Esophagus (tissue), 2 donors: ENCODE results near the gene IQCE. TPM values are rescaled to one million over a fixed set of nuclear protein-coding genes. Genes with fewer than 3 reads are reported as not detected.

ENCODE experiments used
- H3K27ac ChIP-seq, 2 donors: one replicate each; pipeline ENCODE4 v1.5.1; 2013; ENCODE audit warnings: low read depth in 2 of 2, mild to moderate bottlenecking in 2 of 2, inconsistent platforms in 1 of 2, low read length in 1 of 2, moderate library complexity in 1 of 2
- H3K27me3 ChIP-seq, 2 donors: one replicate each; pipeline ENCODE4 v1.6.1; 2013; ENCODE audit warnings: low read length in 2 of 2, control low read depth in 1 of 2, mild to moderate bottlenecking in 1 of 2; ENCODE audit not compliant: insufficient read depth in 2 of 2, control insufficient read depth in 1 of 2
- H3K36me3 ChIP-seq, 2 donors: one replicate each; pipeline ENCODE4 v1.6.1; 2013; ENCODE audit warnings: low read length in 1 of 2; ENCODE audit not compliant: control insufficient read depth in 2 of 2, insufficient read depth in 2 of 2
- H3K4me1 ChIP-seq, 2 donors: one replicate each; pipeline ENCODE4 v1.6.1; 2013; ENCODE audit warnings: low read length in 1 of 2; ENCODE audit not compliant: control insufficient read depth in 2 of 2, insufficient read depth in 2 of 2
- H3K4me3 ChIP-seq, 2 donors: one replicate each; pipeline ENCODE4 v1.5.1; 2013; ENCODE audit warnings: low read length in 2 of 2, mild to moderate bottlenecking in 2 of 2, low read depth in 1 of 2, moderate library complexity in 1 of 2
- H3K9me3 ChIP-seq, 2 donors: one replicate each; pipeline ENCODE4 v1.6.1; 2013; ENCODE audit warnings: mild to moderate bottlenecking in 2 of 2, low read depth in 1 of 2, low read length in 1 of 2, moderate library complexity in 1 of 2; ENCODE audit not compliant: control insufficient read depth in 2 of 2, insufficient read depth in 1 of 2
- WGBS, 2 donors: extraction: QIAGEN DNeasy Blood & Tissue Kit; methylation state at CpG; one replicate each; pipeline ENCODE4 v1.1.7; 2013; 5-methylcytosine and 5-hydroxymethylcytosine counted together
- polyA plus RNA-seq, 2 donors: library from polyadenylated mRNA; stranded (reverse); fragments of 200-250 nt; gene quantifications; one replicate each; pipeline ENCODE4 v1.2.3, GENCODE V29; 2013
- donor health status: healthy with polysubstance abuse.
- donor health status: Bipolar disorder and iron deficiency.

IQCE gene
- polyA plus RNA-seq, 2 donors, result 2.4 to 3.4 TPM

- Histone ChIP-seq H3K9me3 (no peaks in the 10 kb centered on the region), H3K4me1 (peaks cover 8 to 31% of the 10 kb centered on the region in 2 donors), H3K27me3 (no peaks in the 10 kb centered on the region), H3K36me3 (peaks cover 0 to 7% of the 10 kb centered on the region in 2 donors), H3K27ac (peak overlapping the region in 1 of 2 donors; percentile 24), H3K4me3 (peak overlapping the region; percentile 53 to 69)
- 14 to 15% methylated on average over 12 of the region's 12 CpGs for WGBS, 2 donors
Measured at GRCh38 chr7:2520761-2521290, 38.0 kb upstream of the IQCE start.

DNA sequence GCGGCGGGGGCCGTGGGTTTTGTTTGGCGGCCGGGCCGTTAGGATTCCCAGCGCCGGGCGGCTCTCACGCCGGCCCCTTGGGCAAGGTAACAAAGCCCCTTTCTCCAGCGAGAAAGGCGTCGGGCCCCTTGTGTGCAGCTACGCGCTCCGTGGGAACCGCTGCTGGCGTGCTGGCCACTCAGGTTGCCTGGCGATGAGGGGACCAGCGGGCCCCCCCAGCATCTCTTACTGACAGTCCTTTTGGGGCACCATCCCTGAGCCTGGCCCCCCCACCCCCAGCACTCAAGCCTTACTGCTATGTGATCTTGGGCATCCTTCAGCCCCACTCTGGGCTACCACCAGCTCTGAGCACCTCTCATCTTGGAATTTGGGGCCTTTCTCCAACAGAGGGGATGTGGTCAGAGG is 37.4 kb upstream of the IQCE start:
- no peaks in the 10 kb centered on the region for H3K27me3 ChIP-seq

DNA sequence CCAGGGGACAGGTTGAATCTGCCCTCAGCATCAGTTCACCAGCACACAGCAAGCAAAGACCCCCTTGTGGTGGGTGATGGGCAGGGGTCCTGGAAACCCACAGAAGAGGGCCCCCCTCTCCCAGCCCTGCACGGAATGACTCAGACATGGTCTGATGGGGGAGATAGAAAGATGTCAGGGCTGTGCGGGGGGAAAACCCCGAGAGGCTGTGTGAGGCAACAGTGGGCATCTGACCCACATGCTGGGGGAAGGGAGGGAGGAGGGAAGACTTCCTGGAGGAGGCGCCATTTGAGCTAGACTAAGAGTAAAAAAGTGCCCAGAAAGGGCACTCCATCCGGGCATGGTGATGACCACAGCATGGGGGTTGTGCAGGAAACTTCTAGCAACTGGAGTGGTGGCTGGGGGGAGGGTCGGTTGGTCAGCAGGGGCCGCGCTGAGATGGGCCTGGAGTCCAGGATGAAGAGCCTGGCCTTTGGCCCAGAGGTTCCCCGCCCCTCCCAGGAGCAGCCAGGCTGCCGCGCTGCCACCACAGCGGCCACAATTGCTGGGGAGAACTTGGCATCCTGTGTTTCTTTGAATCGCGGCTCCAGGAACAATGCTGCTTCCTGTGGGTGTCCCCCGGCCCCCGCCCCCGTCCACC is 36.7 kb upstream of the IQCE start:
- Histone ChIP-seq H3K27me3 (no peaks in the 10 kb centered on the region), H3K4me3 (peak overlapping the region; percentile 53 to 69), H3K9me3 (no peaks in the 10 kb centered on the region), H3K27ac (peak overlapping the region; percentile 26 to 39), H3K36me3 (peaks cover 0 to 8% of the 10 kb centered on the region in 2 donors), H3K4me1 (peaks cover 8 to 32% of the 10 kb centered on the region in 2 donors)
- WGBS, 2 donors, result 17 to 18% methylated on average over 17 of the region's 17 CpGs

More for the DNA sequence above, 37.4 kb upstream of the IQCE start:
- H3K4me1 ChIP-seq, result peaks cover 8 to 31% of the 10 kb centered on the region in 2 donors
- peak overlapping the region; percentile 53 to 69 for H3K4me3 ChIP-seq
- WGBS, 2 donors, result 8 to 15% methylated on average over 19 to 21 of the region's 21 CpGs
- H3K9me3 ChIP-seq, result no peaks in the 10 kb centered on the region
- H3K27ac ChIP-seq, result peak overlapping the region in 1 of 2 donors; percentile 26
- H3K36me3 ChIP-seq, result peaks cover 0 to 8% of the 10 kb centered on the region in 2 donors

GRCh38 chr7:2522780-2523433 is 35.9 kb upstream of the IQCE start:
- Histone ChIP-seq H3K27me3 (no peaks in the 10 kb centered on the region), H3K4me1 (peaks cover 8 to 38% of the 10 kb centered on the region in 2 donors), H3K9me3 (no peaks in the 10 kb centered on the region), H3K4me3 (peak overlapping the region in 1 of 2 donors; percentile 31), H3K36me3 (peaks cover 0 to 13% of the 10 kb centered on the region in 2 donors), H3K27ac (peak overlapping the region; percentile 26 to 68)
- WGBS, 2 donors, result 22 to 25% methylated on average over 19 of the region's 19 CpGs

GRCh38 chr7:2523461-2523936 is 35.3 kb upstream of the IQCE start:
- Histone ChIP-seq H3K27me3 (no peaks in the 10 kb centered on the region), H3K36me3 (peaks cover 0 to 13% of the 10 kb centered on the region in 2 donors), H3K9me3 (no peaks in the 10 kb centered on the region), H3K27ac (peak overlapping the region; percentile 85 to 86), H3K4me1 (peaks cover 8 to 41% of the 10 kb centered on the region in 2 donors), H3K4me3 (peak overlapping the region in 1 of 2 donors; percentile 18)
- WGBS, 2 donors, result 24 to 25% methylated on average over 22 of the region's 22 CpGs

DNA sequence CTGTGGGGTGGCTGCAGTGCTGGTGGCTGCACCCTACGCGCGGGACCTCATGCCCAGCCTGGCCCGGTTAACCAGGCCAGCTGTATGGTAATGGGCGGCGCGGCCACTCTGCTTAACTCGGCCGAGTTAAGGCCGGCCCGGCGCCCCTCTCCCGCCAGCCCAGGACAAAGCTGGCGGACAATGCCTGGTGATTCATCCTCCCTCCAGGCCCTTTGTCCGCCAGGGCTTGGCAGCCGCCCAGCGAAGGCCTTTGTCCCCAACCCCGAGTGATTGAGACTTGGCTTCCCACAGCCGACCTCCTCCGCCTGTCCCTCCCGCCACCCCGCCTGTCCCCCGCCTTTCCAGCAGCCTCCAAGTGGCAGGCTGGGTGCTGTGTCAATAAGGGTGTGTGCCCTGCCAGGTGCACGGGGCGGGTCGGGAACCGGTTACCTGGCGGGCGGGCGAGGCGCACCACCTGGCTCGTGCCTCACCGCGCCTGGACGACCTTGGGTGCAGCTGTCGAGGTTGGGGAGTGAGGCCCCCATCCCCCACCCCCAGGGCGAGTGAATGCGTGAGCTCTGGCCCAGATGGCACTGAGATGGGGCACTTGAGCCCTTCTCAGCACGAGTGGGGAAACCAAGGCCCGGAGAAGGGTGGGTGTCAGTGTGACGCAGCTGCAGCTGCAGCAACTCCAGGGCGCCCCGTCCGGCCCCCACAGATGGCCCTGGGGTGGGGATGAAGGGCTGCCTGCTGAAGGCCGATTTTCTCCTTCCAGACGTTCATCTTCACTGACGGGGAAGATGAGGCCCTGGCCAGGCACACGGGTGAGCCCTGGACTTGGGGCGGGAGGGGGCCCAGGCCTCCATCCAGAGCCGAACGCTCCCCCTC is 34.6 kb upstream of the IQCE start:
- Histone ChIP-seq H3K27ac (peak overlapping the region; percentile 85 to 86), H3K36me3 (peaks cover 0 to 13% of the 10 kb centered on the region in 2 donors), H3K4me3 (peak overlapping the region in 1 of 2 donors; percentile 18), H3K27me3 (no peaks in the 10 kb centered on the region), H3K4me1 (peaks cover 10 to 44% of the 10 kb centered on the region in 2 donors), H3K9me3 (no peaks in the 10 kb centered on the region)
- WGBS, 2 donors, result 31 to 39% methylated on average over 51 of the region's 51 CpGs

DNA sequence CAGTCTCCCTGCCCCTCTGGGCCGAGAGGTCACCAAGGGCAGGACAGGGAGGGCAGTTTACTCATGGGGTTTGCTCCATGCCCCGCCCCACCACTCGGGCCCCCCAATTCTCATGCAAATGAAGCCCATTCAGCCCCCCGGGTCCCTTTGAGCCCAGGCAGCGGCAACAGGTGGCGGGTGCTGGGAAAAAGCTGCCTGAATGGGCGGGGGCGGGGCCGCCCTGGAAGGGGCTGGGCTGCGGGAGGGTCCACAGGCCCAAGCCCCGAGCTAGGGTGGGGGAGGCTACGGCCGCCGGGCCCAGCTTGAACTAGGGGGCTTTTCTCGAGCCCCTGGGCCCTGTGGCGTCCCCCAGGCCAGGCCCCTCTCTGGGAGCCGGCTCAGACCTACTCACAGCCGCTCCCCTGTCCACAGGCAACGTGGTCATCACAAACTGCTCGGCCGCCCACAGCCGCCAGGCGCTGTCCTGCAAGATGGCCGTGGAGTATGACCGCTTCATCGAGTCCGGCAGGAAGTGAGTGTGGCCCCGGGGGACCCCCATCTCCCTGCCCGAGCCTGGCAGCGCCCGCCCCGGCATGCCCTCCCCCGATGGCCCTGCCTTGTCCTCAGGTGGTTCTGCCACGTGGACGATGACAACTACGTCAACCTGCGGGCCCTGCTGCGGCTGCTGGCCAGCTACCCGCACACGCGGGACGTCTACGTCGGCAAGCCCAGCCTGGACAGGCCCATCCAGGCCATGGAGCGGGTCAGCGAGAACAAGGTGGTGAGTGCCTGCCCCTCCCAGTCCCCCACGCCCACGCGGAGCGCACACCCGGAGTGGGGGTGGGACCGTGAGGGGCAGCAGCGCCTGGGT is 33.7 kb upstream of the IQCE start:
- peaks cover 13 to 50% of the 10 kb centered on the region in 2 donors for H3K4me1 ChIP-seq
- peaks cover 0 to 13% of the 10 kb centered on the region in 2 donors for H3K36me3 ChIP-seq
- no peak overlapping the region for H3K4me3 ChIP-seq

DNA sequence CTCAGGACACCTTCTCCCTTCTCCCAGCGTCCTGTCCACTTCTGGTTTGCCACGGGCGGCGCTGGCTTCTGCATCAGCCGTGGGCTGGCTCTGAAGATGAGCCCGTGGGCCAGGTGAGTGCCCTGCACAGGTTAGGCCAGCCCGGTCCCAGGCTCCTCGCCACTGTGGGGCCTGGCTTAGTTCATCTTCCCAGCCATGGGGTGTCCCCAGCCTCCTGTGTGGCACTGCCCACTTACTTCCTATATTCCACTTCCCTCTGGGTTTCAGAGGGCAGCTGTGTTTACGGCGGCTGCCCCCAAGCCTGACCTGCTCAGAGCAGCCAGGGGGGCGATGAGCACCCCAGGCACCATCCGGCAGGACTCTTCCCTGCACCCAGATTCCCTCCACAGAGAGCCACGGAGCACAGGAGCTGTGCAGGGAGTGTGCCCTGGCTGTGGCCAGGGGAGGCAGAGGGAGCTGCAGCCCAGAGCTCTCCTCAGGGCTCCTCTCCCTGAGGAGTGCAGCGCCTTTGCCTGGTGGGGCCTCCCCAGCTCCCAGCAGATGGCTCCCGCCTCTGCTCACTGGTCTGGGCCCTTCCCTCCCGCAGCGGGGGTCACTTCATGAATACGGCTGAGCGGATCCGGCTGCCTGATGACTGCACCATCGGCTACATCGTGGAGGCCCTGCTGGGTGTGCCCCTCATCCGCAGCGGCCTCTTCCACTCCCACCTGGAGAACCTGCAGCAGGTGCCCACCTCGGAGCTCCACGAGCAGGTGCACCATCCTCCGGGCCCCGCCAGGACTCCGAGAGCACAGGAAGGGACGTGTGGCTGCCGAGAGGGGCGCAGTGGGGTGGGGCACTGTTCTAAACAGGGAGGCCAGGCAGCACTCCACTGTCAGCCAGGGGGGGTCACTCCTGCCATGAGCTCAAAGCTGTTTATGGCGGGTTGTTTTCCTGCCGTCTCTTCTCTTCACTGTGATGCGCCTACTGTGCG is 32.8 kb upstream of the IQCE start:
- H3K36me3 ChIP-seq, result peaks cover 0 to 13% of the 10 kb centered on the region in 2 donors
- peaks cover 13 to 52% of the 10 kb centered on the region in 2 donors for H3K4me1 ChIP-seq
- peak overlapping the region in 1 of 2 donors; percentile 14 for H3K27ac ChIP-seq
- 63 to 68% methylated on average over 36 of the region's 36 CpGs for WGBS, 2 donors
- no peaks in the 10 kb centered on the region for H3K27me3 ChIP-seq
- H3K9me3 ChIP-seq, result no peaks in the 10 kb centered on the region
- no peak overlapping the region for H3K4me3 ChIP-seq

More for the DNA sequence above, 33.7 kb upstream of the IQCE start:
- Histone ChIP-seq H3K27ac (peak overlapping the region; percentile 16 to 65), H3K9me3 (no peaks in the 10 kb centered on the region), H3K27me3 (no peaks in the 10 kb centered on the region)
- 52 to 53% methylated on average over 41 to 53 of the region's 53 CpGs for WGBS, 2 donors
